HepG2 (cell line): Measurements from ENCODE around the gene FBF1. TPM values are rescaled to one million over a fixed set of nuclear protein-coding genes. Genes with fewer than 3 reads are reported as not detected.

Experiments used
- AGO1 ChIP-seq: fragments of 200-400 bp; formaldehyde crosslinking; IDR thresholded peaks from 2 replicates; pipeline ENCODE4 v1.6.1; 2017; ENCODE audit warnings: mild to moderate bottlenecking, low read depth, low read length, moderate library complexity; ENCODE audit not compliant: poor library complexity, severe bottlenecking
- GATAD2A ChIP-seq: IDR thresholded peaks from 2 replicates; pipeline ENCODE4 v1.6.1; 2016
- GZF1 ChIP-seq: sonication (generic); formaldehyde crosslinking; IDR thresholded peaks from 2 replicates; pipeline ENCODE4 v1.5.1; 2020; ENCODE audit warnings: mild to moderate bottlenecking, missing genetic modification reagents
- HES4 ChIP-seq: sonication (generic); formaldehyde crosslinking; IDR thresholded peaks from 2 replicates; pipeline ENCODE4 v1.9.0; 2021; ENCODE audit warnings: mild to moderate bottlenecking, missing genetic modification reagents, borderline replicate concordance
- MEF2D ChIP-seq: sonication (generic); formaldehyde crosslinking; IDR thresholded peaks from 2 replicates; pipeline ENCODE4 v1.5.1; 2020; ENCODE audit warnings: mild to moderate bottlenecking, missing genetic modification reagents
- NFKB2 ChIP-seq: sonication (generic); formaldehyde crosslinking; IDR thresholded peaks from 2 replicates; pipeline ENCODE4 v1.4.0; 2020; ENCODE audit warnings: missing genetic modification reagents, borderline replicate concordance
- PAXIP1 ChIP-seq: sonication (generic); formaldehyde crosslinking; conservative IDR thresholded peaks from 2 replicates; pipeline ENCODE4 v1.4.0; 2020; ENCODE audit warnings: mild to moderate bottlenecking, missing genetic modification reagents, moderate library complexity
- POLR2AphosphoS2 ChIP-seq: IDR thresholded peaks from 2 replicates; pipeline ENCODE4 v1.6.1; 2011; ENCODE audit warnings: low read depth, low read length, improper control_type of control experiment
- RBFOX2 ChIP-seq: fragments of 200-400 bp; formaldehyde crosslinking; IDR thresholded peaks from 2 replicates; pipeline ENCODE4 v1.6.1; 2017; ENCODE audit warnings: low read depth, mild to moderate bottlenecking, low read length
- TIGD3 ChIP-seq: sonication (generic); formaldehyde crosslinking; IDR thresholded peaks from 2 replicates; pipeline ENCODE4 v1.5.1; 2020; ENCODE audit warnings: mild to moderate bottlenecking, missing genetic modification reagents, borderline replicate concordance
- YEATS4 ChIP-seq: sonication (generic); formaldehyde crosslinking; IDR thresholded peaks from 2 replicates; pipeline ENCODE4 v1.4.0; 2020; ENCODE audit warnings: missing genetic modification reagents, borderline replicate concordance
- ZNF232 ChIP-seq: sonication (generic); formaldehyde crosslinking; IDR thresholded peaks from 2 replicates; pipeline ENCODE4 v1.4.0; 2020; ENCODE audit warnings: missing genetic modification reagents, borderline replicate concordance
- ZNF343 ChIP-seq: sonication (generic); formaldehyde crosslinking; IDR thresholded peaks from 2 replicates; pipeline ENCODE4 v1.4.0; 2020; ENCODE audit warnings: mild to moderate bottlenecking, missing genetic modification reagents
- ZNF552 ChIP-seq: sonication (generic); formaldehyde crosslinking; IDR thresholded peaks from 2 replicates; pipeline ENCODE4 v1.9.0; 2022; ENCODE audit warnings: missing genetic modification reagents, mild to moderate bottlenecking, borderline replicate concordance
- ZNF616 ChIP-seq: sonication (generic); formaldehyde crosslinking; IDR thresholded peaks from 2 replicates; pipeline ENCODE4 v1.5.0; 2020; ENCODE audit warnings: low read depth, mild to moderate bottlenecking, missing genetic modification reagents
- ZNF761 ChIP-seq: sonication (generic); formaldehyde crosslinking; conservative IDR thresholded peaks from 2 replicates; pipeline ENCODE4 v1.4.0; 2020; ENCODE audit warnings: mild to moderate bottlenecking, missing genetic modification reagents
- ZNF784 ChIP-seq: sonication (generic); formaldehyde crosslinking; IDR thresholded peaks from 2 replicates; pipeline ENCODE4 v1.5.1; 2020; ENCODE audit warnings: missing genetic modification reagents, mild to moderate bottlenecking, borderline replicate concordance
- ZNF891 ChIP-seq: sonication (generic); formaldehyde crosslinking; IDR thresholded peaks from 2 replicates; pipeline ENCODE4 v1.5.0; 2020; ENCODE audit warnings: mild to moderate bottlenecking, missing genetic modification reagents
- polyA plus RNA-seq, 8 experiments: library from polyadenylated mRNA; depleted of rRNA in 3 of 8; stranded (reverse) in 7 of 8; unstranded in 1 of 8; fragments of >200 nt; fragmentation: Illumina TruSeq in 4 of 8; extraction: Trizol in 4 of 8; gene quantifications; 2 replicates each; pipeline versions ENCODE4 v1.2.1 to v1.2.3, GENCODE V29; 2011 to 2016; ENCODE audit warnings: low read depth in 4 of 8, missing spikeins in 1 of 8, mixed read lengths in 1 of 8; ENCODE audit not compliant: insufficient read depth in 1 of 8
- total RNA-seq, 5 experiments: library from RNA; depleted of rRNA; stranded (reverse); fragments of >200 nt; fragmentation: Illumina TruSeq; extraction: Trizol; gene quantifications; 2 replicates each; pipeline ENCODE4 v1.2.3, GENCODE V29; 2016; ENCODE audit warnings: low read depth in 1 of 5

FBF1 gene
- total and polyA plus RNA-seq, 2 of the 13 experiments (the other 11 are each of a cell fraction or from before 2014, with no cell fraction given): 2.4 to 8.1 TPM

- TF ChIP-seq PAXIP1: 0 out of 2 replicates have a peak, but pooled peaks have one; percentile 16
- 0 out of 2 replicates have a peak, but pooled peaks have one; percentile 7 for TF ChIP-seq ZNF232 (CRISPR knock-in tag)
- peak; percentile 40; the same call in 1 of the 2 replicates for TF ChIP-seq HES4
- peak; percentile 14; the same call in 1 of the 2 replicates for TF ChIP-seq TIGD3 (CRISPR knock-in tag)
- 0 out of 2 replicates have a peak, but pooled peaks have one; percentile 43 for TF ChIP-seq ZNF784
- peak; percentile 41; the same call in 1 of the 2 replicates for TF ChIP-seq ZNF616 (CRISPR knock-in tag)
- no peak for TF ChIP-seq ZNF552 (CRISPR knock-in tag)
- no peak for TF ChIP-seq RBFOX2
- TF ChIP-seq GATAD2A (CRISPR knock-in tag): no peak
- peak; percentile 1 for TF ChIP-seq AGO1
- TF ChIP-seq GZF1 (CRISPR knock-in tag): no peak
- TF ChIP-seq NFKB2 (CRISPR knock-in tag): 0 out of 2 replicates have a peak, but pooled peaks have one; percentile 5
- peak; percentile 16; the same call in 1 of the 2 replicates for TF ChIP-seq YEATS4 (CRISPR knock-in tag)
- 0 out of 2 replicates have a peak, but pooled peaks have one; percentile 45 for TF ChIP-seq ZNF343
- no peak for TF ChIP-seq POLR2AphosphoS2
- TF ChIP-seq ZNF761 (CRISPR knock-in tag): peak; percentile 76; the same call in 1 of the 2 replicates
- no peak; the same call in 1 of the 2 replicates for TF ChIP-seq ZNF891 (CRISPR knock-in tag)
- no peak for TF ChIP-seq MEF2D (CRISPR knock-in tag)
- TF ChIP-seq, all 625 proteins: peak for 29
Measured at GRCh38 chr17:75893305-75894048, 47.4 kb downstream of the FBF1 start (continued).
